HG03064 (cell line): ENCODE data around the gene MAFF.

Experiments
- ATAC-seq: cut with Tn5 transposase; IDR thresholded peaks from one replicate; pipeline ENCODE4 v1.9.1; 2021; ENCODE audit warnings: low read depth; ENCODE audit not compliant: unreplicated experiment

Gene MAFF

GRCh38 chr22:38244106-38244505, 42.3 kb downstream of the MAFF start:
- no peak for ATAC-seq

GRCh38 chr22:38246046-38246658, 44.4 kb downstream of the MAFF start:
- ATAC-seq = no peak

GRCh38 chr22:38246692-38247091, 44.9 kb downstream of the MAFF start:
- ATAC-seq = no peak

GRCh38 chr22:38247713-38248112, 45.9 kb downstream of the MAFF start:
- ATAC-seq = no peak

GRCh38 chr22:38248280-38248679, 46.5 kb downstream of the MAFF start:
- no peak for ATAC-seq

- no peak for ATAC-seq
These were observed 47.5 kb downstream of the MAFF start for GRCh38 chr22:38249301-38249700.

- ATAC-seq = no peak
These were observed 48.2 kb downstream of the MAFF start for GRCh38 chr22:38249803-38250642.

- ATAC-seq = no peak
These were observed 49.0 kb downstream of the MAFF start for GRCh38 chr22:38250643-38251340.

GRCh38 chr22:38251341-38251692, 49.5 kb downstream of the MAFF start:
- no peak for ATAC-seq

GRCh38 chr22:38255697-38256096, 53.9 kb downstream of the MAFF start:
- no peak for ATAC-seq

GRCh38 chr22:38257181-38257580, 55.4 kb downstream of the MAFF start:
- ATAC-seq = no peak

- ATAC-seq = no peak
These were observed 56.0 kb downstream of the MAFF start for GRCh38 chr22:38257650-38258250.

- no peak for ATAC-seq
These were observed 57.1 kb downstream of the MAFF start for GRCh38 chr22:38258895-38259294.

GRCh38 chr22:38259370-38259769, 57.6 kb downstream of the MAFF start:
- no peak for ATAC-seq

GRCh38 chr22:38260761-38261681, 59.2 kb downstream of the MAFF start:
- ATAC-seq = no peak

- no peak for ATAC-seq
These were observed 60.4 kb downstream of the MAFF start for GRCh38 chr22:38262051-38262795.

GRCh38 chr22:38264322-38264843, 62.6 kb downstream of the MAFF start:
- no peak for ATAC-seq
